HUDEP-2 (cell line): ENCODE data around the gene DLG5.

Experiments
- DNase-seq, 76 experiments: peaks; one replicate each; lab custom pipeline; 2025; ENCODE audit not compliant: unreplicated experiment in 76 of 76; lab: John Stamatoyannopoulos, UW

The DLG5 gene

GRCh38 chr10:77801474-77802161 is 124.9 kb downstream of the DLG5 start:
- no peak for DNase-seq

GRCh38 chr10:77800738-77801266 is 125.8 kb downstream of the DLG5 start:
- DNase-seq = no peak

GRCh38 chr10:77800320-77800719 is 126.2 kb downstream of the DLG5 start:
- no peak for DNase-seq

GRCh38 chr10:77799352-77799751 is 127.2 kb downstream of the DLG5 start:
- DNase-seq = no peak

- no peak for DNase-seq
Observed at GRCh38 chr10:77798940-77799339, 127.6 kb downstream of the DLG5 start.

DNA sequence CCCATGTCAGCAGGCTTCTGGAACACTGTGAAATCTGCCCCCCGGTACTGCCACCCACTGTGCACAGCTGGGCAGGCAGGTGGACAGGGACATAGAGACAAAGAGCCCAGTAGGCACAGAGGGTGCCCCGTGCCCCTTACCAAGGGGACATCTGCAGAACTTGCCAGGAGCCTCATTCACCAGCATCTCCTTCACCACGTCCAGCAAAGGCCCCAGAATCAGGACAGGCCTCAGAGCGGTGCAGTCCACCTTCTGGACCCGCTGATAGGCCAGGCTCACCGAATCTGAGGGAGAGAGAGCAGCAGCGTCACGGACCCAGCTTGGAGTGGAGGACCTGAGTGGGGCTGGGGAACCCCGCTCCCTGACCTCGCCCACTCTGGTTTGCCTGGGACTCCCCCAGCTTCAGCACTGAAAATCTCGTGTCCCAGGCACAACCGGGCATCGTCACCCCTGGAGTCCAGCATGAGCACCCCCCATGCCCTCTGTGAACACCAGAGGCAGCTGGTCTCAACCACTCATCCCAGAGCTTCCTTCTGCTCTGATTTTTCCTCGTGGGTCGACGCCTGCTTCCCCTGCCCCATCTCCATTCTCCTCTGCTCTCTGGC is 130.1 kb downstream of the DLG5 start:
- DNase-seq = no peak

- no peak for DNase-seq
Observed at GRCh38 chr10:77795426-77796055, 131.0 kb downstream of the DLG5 start.

GRCh38 chr10:77794256-77795142 is 132.1 kb downstream of the DLG5 start:
- DNase-seq = no peak

DNA sequence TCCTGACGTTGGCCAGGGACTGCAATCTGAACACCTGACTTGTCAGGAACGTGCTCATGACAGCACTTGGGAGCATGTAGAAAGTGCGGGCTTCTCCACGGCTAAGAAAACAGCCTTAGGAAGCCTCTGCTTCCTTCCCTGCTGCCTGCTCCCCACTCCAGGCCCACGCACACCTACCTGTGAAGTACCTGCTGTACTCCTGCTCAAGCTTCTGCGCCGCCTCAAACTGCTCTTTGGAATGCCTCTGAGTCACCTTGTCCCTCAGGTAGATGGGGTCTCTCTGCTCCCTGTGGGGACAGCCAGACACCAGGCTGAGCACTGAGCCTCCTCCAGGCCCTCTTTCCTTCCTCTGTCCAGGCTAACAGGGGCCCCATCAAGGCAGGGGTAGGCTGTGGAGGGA is 132.7 kb downstream of the DLG5 start:
- DNase-seq = no peak

GRCh38 chr10:77792155-77792554 is 134.4 kb downstream of the DLG5 start:
- no peak for DNase-seq

- DNase-seq = no peak
Observed at GRCh38 chr10:77791506-77791905, 135.0 kb downstream of the DLG5 start.

GRCh38 chr10:77789861-77790260 is 136.7 kb downstream of the DLG5 start:
- DNase-seq = no peak

DNA sequence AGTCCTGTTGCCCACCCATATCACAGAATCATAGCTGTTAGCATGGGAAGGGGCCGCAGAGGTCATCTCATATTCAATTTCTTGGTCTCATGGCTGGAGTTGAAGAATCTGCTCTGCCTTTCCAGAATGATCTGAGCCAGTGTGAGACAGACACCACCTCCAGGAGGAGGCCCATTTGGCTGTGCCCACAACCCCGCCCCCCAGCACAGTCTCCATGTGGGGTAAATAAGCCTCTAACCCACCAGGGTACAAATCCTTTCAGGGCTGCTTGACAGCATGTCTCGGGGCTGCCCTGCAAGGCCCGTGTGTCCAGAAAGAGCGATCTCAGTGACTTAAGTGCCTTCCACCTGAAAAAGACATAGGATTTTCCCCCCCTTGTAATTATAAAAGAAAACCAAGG is 137.5 kb downstream of the DLG5 start:
- no peak for DNase-seq

- DNase-seq = no peak
Observed at GRCh38 chr10:77788496-77789010, 138.0 kb downstream of the DLG5 start.

DNA sequence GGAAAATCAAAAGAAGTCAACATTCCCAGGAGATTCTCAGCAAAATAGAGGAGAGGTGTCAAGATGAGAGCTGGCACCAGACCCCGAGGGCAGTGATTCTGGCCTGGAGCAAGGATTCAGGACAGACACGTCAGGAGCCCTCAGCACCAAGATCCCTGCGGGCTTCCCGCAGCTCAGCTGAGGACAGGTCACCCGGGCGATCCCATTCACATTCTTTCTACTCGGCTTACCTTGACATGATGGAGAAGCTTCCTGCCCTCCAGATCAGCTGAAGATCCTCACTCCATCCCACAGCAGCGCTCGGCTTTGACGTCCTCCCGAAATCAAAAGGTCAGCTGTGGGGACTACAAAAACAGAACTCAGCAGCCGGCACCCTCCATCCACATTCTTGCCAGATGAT is 139.1 kb downstream of the DLG5 start:
- DNase-seq = no peak

DNA sequence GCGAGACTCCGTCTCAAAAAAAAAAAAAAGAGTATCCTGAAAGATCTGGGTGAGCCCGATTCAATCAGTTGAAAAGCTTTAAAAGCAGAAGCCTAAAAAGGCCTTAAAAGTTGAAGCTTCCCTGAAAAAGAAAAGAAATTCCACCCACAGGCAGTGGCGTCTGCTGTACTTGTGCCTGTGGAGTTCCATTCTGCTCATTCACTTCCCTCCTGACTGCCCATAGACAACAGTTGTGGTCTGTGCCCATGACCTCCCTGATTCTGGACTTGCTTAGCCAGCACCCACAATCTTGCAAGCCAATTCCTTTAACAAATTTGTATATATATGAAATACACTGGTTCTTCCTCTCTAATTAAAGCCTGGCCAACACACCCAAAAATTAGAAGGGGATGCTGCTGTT is 141.7 kb downstream of the DLG5 start:
- DNase-seq = no peak

- DNase-seq = no peak
Observed at GRCh38 chr10:77782328-77783061, 144.1 kb downstream of the DLG5 start.

GRCh38 chr10:77781451-77782327 is 144.9 kb downstream of the DLG5 start:
- DNase-seq = no peak

GRCh38 chr10:77780180-77780579 is 146.4 kb downstream of the DLG5 start:
- no peak for DNase-seq
